Ramos (cell line): ENCODE data around the gene LDLRAD2.
"Not testable (repeated sequence)": the region's sequence is repeated elsewhere in the genome, so short reads cannot be mapped to it uniquely, and the experiment has no call there.

Experiments
- in situ Hi-C: fragments of 300-500 bp; cut with MboI; formaldehyde crosslinking; loops from one replicate; pipeline ENCODE4 v1.14.3; 2022; ENCODE audit warnings: low sequenced_read_pairs; ENCODE audit not compliant: unreplicated experiment

The LDLRAD2 gene

DNA sequence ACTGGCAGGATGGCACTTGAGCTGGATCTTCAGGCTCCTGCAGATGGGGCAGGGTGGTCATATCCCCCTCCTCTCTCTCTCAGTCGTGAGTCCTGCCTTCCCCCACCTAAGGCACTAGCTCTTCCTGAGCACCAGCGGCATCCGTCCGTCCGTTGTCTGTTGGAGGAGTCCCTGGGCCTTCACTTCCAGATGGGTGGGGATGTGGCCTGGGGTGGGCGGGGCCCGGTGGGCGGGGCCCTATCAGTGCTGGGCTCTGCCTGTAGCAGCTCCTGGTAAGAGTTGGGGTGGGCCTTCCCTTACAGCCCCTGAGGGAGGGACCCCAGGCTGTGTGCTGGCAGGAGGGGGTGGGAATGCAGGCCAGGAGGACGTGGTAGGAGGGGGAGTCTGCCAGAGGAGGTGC, 10.3 kb downstream of the LDLRAD2 start:
- in situ Hi-C loops = no loop called here

DNA sequence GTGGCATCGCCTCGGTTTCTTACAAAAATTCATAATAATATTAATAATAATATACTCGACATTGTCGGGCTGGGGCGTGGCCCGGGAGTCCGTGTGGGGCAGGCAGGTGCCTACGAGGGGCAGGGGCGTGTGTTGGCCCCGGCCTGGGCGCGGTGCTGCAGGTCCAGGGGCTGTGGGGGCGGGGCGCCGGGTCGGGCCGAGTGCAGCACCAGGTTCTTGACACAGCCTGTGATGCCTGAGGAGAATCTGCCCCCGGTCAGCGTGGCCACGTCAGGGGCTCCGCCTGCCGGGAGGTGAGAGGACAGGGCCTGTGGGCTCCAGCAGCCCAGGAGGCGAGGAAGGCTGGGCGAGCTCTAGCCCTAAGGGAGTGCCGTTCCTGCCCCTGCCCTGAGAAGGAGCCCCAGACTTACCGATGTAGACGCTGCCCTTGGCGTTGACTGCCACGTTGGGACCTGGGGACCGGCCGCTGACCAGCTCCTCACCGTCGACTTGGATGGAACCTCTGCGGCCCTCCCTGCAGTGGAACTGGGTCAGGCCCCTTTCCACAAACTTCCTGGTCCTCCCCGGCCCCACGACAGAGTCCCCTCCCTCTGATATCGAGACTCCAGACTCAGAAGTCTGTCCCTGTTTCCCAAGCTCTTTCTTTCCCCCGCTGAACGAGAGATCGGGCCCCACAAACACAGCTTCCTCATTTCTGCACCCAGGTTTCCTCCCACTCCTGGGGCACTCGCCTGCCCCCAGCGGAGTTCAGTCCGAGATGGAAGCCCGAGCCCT, 11.3 kb downstream of the LDLRAD2 start:
- in situ Hi-C loops = no loop called here

DNA sequence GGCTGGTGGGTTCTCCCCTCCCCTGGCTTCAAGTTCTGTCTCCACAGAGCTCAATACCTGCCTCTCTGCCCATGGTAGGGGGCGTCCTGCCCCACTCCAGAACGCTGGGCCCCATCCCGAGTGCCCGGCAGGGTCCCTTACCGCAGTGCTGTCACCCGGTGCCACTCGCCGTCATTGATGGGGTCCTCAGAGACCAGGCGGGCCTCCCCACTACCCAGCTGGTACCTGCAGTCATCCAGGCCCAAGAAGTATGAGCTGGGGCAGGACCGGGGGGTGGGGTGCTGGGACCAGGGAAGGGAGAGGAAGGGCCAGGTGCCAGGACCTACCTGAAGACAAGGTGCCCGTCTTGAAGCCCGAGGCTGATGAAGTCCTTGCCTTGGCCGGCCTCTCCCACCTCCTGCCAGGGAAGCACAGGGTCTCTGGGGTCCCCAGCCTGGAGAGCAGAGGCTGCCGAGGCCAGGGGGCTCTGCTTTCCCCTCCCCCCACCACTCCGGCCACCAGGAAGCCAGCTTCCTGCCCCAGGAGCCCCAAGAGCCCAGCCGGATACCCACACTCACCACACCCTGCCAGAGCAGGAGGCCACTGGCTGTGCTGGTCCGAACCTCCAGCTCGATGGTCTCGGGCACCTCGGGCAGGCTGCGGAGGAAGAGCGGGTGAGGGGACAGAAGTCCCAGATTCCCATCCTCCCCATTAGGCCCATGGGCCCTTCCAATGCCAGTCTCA, 12.1 kb downstream of the LDLRAD2 start:
- in situ Hi-C loops = no loop called here

DNA sequence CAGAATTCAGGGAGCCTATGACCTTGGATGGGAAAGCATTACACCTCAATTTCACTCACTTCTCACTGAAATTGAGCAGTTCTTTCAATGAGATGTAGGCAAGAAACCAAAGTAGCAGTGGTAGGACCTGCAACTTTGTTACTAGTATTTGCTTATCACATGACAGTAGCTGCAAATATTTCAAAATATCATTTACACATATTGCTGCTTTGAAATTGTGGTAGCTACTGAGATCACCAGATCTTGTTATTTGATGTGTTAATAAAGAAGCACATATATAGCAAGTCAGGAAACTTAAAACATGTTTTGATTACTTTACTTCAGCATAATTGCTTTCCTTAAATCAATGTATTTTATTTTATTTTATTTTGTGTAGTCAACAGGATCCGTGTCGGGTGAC, 12.9 kb downstream of the LDLRAD2 start:
- in situ Hi-C loops = no loop called here

DNA sequence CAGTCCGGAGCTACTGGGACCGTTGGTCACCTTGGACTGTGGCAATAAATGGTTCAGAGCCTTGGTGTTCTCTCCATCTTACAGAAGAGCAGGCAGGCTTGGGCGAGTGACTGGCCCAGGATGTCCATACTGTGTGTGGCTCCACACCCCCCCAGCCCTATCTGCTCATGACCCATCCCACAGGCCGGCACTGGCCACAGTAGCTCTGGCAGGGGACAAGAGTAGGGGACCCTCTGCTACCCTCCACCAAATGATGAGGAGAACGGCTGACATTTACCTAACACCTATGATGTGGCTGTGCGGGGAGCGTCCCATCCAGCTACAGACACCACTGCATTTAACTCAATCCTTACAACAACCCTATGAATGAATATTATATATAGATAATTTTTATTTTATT, 13.3 kb downstream of the LDLRAD2 start:
- in situ Hi-C loops = no loop called here

DNA sequence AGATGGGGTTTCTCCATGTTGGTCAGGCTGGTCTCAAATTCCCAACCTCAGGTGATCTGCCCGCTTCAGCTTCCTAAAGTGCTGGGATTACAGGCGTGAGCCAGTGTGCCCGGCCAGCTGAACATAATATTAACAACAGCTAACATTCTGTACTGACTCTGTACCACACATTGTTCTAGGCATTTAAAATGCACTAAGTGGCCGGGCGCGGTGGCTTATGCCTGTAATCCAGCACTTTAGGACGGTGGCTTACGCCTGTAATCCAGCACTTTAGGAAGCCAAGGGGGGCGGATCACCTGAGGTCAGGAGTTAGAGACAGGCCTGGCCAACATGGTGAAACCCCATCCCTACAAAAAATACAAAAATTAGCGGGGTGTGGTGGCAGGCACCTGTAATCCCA, 14.6 kb downstream of the LDLRAD2 start:
- in situ Hi-C loops = not testable (repeated sequence)

DNA sequence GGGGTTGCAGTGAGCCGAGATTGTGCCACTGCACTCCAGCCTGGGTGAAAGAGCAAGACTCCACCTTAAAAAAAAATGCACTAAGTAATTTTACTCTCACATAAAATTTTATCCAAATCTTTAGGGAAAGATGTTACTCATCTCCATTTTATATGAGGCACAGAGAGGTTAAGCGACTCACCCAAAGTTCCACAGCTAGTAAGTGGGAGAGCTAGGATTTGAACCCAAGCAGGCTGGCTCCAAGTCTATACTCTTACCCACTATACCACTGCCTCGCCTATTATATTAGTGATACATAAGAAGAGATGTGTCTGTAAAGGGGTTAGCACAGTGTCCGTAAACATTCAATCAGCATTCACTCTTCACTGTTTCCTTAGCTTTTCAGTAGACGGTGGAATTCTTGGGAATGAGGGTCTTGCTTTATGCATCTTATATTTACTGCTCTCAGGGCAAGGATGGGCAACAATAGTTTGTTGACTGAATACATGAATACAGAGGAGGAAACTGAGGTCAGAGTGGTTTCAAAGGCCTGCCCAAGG, 15.1 kb downstream of the LDLRAD2 start:
- in situ Hi-C loops = no loop called here

DNA sequence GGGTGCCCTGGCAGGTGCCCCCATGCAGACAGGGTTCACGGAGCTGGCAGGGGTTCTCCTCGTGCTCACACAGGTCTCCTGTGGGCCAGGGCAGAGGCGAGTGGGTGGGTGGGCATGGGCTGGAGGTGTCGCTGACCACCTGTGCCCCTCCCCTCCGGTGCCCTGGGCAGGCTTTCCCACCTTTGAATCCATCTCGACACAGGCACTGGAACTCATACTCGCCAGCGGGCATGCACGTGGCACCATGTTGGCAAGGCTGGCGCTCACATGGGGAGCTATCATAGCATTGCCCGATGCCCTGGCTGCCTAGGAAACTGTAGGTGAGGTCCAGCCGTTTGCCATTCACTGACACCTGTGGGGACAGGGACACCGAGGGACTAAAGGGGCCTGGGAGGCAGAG, 16.0 kb downstream of the LDLRAD2 start:
- in situ Hi-C loops = no loop called here

DNA sequence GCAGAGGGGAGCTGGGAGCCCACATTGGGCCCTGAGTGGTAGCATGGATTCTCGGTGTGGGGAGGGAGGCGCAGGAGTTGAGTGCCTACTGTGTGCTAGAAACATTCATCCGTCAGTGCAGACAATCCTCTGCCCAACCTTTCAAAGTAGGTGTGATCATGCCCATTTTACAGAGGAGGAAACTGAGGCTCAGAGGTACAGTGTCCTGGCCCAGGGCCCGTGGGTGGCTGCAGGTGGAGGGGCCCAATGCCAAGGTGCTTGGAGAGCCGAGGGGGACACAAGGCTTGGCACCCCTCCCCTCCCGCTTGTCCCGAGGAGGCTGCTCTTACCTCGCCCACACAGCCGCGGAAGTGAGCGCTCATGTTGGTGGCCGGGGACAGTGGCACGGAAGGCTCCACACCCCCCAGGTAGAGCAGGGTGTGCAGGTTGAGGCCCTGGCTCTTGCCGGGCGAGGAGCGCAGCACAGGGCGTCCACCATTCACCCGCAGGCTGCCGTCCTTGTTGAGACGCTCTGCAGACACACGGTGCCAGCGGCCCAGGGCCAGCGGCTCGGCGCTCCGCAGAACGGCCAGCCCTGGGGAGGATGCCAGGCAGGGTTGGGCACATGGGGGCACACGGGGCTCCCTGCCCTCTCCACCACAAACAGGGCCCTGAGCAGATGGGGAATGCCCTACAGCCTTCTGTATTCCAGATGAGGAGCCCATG, 16.6 kb downstream of the LDLRAD2 start:
- in situ Hi-C loops = no loop called here

DNA sequence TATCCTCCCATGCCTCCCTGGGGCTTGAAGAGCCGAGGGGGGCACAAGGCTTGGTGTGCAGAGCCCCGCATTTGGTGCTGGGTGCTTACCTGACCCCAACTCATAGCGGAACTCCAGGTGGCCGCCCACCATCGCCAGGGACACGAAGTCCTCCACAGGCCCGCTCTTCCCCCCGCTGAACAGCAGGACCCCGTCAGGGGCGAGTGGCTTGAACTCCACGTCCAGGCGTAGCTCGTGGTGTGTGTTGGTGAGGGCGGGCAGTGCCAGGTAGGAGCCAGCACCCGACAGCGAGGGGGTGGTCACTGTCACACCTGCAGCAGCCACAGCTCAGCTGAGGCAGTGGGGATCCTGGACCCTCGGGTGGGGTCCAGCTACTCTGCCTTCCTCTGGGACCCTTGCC, 17.2 kb downstream of the LDLRAD2 start:
- in situ Hi-C loops = no loop called here

DNA sequence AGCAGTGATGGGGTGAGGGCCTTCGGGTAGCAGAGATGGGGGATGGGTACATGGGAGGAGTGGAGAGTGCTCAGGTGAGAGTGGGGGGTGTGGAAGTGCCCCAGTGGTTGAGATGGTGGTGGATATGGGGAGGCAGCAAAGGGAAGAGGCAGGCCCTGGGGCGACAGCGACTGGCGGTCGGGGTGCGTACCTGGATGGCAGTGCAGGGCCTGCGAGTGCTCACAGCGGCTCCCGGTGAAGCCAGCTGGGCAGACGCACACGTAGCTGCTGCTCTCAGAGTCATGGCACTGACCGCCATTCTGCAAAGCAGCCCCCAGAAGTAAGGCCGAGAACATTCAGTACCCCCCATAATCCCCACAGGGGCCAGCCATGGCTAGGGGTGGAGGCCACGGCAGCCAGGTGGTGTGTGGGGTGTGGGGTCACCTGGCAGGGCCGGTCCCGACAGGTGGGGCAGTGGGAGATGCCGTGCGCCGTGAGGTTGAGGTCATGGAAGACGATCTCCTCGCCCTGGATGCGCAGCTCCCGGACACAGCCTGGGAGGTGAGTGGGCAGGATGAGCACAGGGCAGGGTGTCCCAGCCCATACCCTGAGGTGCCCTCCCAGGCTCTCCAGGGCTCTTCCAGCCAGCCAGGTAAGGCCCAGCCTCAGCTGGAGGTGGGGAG, 18.9 kb downstream of the LDLRAD2 start:
- in situ Hi-C loops = no loop called here

DNA sequence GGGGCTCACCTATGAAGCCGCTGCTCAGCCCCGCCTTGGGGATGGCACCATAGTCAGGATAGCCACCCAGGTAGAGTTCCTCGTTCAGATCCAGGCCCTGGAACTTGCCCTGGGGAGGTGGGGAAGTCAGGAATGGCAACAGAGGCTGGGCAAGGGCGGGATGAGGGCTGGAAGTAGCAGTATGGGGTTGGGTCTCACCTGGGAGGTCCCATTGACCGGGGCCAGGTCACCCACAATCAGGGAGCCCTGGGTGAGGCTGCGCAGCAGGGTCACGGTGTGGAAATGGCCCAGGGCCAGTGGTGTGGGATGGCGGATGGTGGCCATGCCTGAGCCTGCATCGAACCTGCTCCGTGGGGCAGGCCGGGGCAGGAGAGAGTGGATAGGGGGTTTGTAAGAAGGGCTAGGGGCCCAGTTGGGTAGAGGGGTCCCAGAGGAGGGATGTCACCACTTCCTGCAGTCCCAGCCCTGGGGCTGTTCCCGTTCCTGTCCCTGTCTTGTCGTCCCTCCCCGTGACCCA, 19.4 kb downstream of the LDLRAD2 start:
- in situ Hi-C loops = no loop called here

DNA sequence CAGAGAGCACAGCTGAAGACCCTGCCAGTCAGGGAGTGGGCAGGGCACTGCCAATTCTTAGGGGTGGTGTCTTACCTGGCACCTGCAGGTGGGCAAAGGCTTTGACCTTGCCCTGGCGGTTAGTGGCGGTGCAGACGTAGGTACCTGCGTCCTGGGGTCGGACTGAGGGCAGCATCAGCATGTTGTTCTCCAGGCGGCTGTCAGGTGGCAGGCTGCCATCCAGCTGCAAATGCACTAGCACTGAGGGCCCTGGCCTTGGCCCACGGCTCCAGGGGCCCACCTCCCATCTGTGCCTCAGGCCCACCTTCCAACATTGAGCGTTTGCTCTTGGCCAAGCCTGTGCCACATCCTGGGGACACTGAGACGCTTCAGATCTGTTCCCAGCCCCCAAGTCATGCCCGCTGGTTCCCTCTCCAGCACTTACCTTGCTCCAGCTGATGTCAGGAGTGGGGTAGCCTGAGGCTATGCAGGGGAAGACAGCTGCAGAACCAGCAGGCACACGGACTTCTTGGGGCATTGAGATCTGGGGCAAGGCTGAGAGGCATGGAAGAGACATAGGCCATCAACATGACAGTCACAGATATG, 21.4 kb downstream of the LDLRAD2 start:
- in situ Hi-C loops = no loop called here

DNA sequence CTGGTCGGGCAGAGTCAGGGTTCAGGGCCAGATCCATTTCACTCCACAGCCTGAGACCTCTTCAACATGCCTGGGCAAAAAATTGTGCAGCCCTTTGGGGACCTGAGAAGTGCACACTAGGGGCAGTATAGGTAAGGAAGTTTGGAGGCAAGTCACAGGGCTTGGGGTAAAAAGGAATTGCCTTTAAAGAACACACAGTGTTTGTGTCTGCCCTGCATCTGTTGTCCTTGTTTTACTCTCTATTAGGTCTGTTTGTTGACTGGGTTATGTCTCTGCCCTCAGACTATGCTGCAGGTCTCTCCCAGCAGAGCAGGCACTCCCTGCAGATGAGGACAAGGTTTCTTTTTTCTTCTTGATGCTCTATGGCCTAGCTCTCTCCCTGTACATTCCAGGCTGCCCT, 22.0 kb downstream of the LDLRAD2 start:
- in situ Hi-C loops = no loop called here

DNA sequence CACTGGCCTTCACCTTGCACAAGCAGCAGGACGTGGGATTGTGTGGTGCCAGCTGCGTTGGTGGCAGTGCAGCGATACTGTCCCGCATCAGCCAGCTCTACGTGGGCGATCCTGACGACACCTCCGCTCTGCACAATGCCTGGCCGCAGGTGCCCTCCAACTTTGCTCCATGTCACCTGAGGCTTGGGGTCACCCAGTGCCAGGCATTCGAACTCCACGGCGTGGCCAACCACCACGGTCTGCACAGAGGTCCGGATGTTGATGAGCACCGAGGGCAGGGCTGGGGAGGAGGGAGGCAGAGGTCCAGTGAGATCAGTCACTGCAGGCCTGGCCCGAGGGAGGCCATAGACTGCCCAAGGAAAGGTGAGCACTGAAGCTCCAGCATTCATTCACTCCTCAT, 22.6 kb downstream of the LDLRAD2 start:
- in situ Hi-C loops = no loop called here

DNA sequence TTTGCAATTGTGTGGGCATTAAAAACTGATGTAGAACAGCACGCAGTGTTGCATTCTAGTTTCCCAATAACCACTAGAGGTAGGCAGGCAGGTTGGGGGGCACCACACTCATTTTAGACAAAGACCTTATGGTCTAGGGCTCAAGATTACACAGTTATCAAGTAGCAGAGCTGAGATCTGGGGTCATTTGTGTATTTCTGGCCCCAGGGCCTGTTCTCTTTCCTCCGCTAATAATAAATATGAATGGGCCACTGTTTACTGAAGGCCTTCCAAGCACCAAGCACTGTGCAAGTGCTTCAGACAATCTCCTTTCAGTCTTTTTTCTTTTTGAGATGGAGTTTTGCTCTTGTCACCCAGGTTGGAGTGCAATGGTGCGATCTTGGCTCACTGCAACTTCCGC, 23.9 kb downstream of the LDLRAD2 start:
- in situ Hi-C loops = no loop called here

DNA sequence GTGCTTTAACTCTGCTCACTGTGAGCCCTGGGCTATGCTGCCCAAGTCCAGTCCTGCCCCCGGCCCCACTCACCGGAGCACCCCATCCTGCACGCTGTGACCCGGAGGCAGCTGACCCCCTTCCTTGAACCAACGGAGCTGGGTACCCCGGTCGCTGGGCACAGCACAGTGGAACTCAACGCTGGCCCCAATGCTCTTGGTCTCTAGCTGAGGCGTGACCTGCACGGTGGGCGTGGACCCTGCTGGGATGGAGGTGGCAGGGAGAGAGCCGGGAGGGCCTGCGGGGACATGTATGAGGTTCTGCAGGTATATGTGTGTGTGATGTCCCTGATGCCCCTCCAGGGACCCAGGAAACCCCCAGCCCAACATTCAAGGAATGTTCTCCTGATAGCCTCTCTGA, 24.7 kb downstream of the LDLRAD2 start:
- in situ Hi-C loops = no loop called here

DNA sequence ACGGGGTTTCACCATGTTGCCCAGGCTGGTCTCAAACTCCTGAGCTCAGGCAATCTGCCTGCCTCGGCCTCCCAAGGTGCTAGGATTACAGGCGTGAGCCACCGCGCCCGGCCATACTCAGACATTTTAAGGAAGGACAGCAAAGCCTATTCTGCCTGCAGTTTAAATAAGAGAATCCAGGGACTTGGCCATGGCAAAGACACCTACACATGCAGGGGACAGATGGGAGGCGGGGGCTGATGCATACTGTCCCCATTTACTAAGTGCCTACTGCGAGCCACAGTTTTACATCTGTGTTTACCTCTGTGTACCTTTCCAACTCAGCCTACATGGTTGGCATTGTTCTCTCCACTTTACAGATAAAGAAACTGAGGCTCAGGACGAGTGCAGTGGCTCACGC, 25.4 kb downstream of the LDLRAD2 start:
- in situ Hi-C loops = no loop called here

DNA sequence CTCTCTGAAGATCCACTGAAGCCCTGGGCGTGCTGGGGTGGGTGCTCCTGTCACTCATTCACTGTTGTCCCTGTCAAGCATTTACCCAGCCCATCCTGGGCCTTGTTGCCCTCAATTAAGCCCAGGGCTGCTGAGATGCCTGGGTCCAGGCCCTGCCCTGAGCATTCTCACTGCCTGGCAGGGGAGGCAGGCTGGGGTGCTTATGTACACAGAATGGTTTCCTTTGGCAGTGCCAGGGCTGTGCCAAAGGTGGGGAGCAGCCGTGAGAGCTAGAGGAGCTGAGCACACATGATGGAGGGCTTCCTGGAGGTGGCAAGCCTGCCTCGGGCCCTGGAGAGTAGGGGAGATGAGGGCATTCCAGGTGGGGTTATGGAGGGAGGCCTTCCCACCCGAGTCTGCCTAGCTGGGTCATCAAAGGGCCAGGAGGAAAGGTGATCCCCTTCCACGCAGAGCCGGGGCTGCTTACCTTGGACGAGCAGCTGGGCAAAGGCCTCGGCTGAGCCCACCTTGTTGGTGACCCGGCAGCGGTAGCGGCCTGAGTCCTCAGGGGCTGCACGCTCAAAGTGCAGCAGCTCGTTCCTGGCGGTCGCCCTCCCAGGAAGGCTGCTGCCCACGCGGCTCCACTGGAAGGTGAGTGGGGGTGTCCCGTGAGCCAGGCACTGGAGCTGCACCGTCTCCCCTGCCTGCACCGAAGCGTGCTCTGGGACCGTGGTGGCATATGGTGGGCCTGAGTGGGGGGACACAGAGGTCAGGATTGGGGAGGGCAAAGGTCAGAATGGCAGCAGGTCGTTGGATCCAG, 26.5 kb downstream of the LDLRAD2 start:
- in situ Hi-C loops = no loop called here
